Stimulated activated CD4-positive, alpha-beta T cell treated with anti-CD3 and anti-CD28 coated beads, Interleukin-2, amount 100 ng/mL, for 48 hours (primary cell): Measurements from ENCODE around the gene HLF.

Source experiments
- DNase-seq, 2 donors: peaks; one replicate each; pipeline ENCODE4 v3.0.0-alpha.2; 2020

The HLF gene

GRCh38 chr17:55258578-55259135, 6.1 kb upstream of the HLF start:
- DNase-seq: no peak

GRCh38 chr17:55259684-55260111, 5.1 kb upstream of the HLF start:
- DNase-seq: no peak

- DNase-seq: no peak
Measured at GRCh38 chr17:55261311-55261710, 3.4 kb upstream of the HLF start.

- no peak for DNase-seq
Measured at GRCh38 chr17:55263569-55264277, 1.0 kb upstream of the HLF start.

GRCh38 chr17:55264278-55264644, 499 bp upstream of the HLF start:
- DNase-seq: no peak

- DNase-seq: no peak
Measured at GRCh38 chr17:55265311-55266021, 706 bp downstream of the HLF start.

GRCh38 chr17:55266051-55266957, 1.5 kb downstream of the HLF start:
- DNase-seq: no peak

GRCh38 chr17:55266958-55267688, 2.4 kb downstream of the HLF start:
- DNase-seq: no peak

- no peak for DNase-seq
Measured at GRCh38 chr17:55267777-55268648, 3.3 kb downstream of the HLF start.

- DNase-seq: no peak
Measured at GRCh38 chr17:55268649-55269480, 4.1 kb downstream of the HLF start.

GRCh38 chr17:55269894-55270293, 5.1 kb downstream of the HLF start:
- no peak for DNase-seq

GRCh38 chr17:55271223-55271571, 6.4 kb downstream of the HLF start:
- no peak for DNase-seq

- no peak for DNase-seq
Measured at GRCh38 chr17:55271958-55272710, 7.4 kb downstream of the HLF start.

GRCh38 chr17:55272711-55273578, 8.2 kb downstream of the HLF start:
- DNase-seq: no peak

GRCh38 chr17:55273579-55274354, 9.0 kb downstream of the HLF start:
- DNase-seq: no peak

GRCh38 chr17:55274355-55275255, 9.8 kb downstream of the HLF start:
- no peak for DNase-seq
